NCI-H510A (cell line): ENCODE results near the gene DGKD.

ENCODE experiments used
- DNase-seq: peaks from one replicate; lab custom pipeline; 2025; lab: John Stamatoyannopoulos, UW

The DGKD gene

DNA sequence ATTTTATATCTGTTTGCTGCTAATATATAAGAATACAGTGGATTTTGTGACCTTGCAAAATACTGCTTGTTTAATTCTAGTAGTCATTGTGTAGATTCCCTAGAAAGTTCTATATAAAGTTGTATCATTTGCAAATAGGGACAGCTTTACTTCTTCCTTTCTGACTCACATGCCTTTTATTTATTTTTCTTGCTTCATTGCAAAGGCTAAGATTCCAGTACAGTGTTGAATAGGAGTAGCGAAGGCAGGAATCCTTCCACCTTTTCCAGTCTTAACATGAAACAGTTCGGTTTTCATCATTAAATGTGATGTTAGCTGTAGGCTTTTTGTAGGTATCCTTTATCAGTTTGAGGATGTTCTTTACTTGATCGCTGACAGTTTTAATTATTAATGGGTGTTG, 58.1 kb downstream of the DGKD start:
- DNase-seq = no peak

DNA sequence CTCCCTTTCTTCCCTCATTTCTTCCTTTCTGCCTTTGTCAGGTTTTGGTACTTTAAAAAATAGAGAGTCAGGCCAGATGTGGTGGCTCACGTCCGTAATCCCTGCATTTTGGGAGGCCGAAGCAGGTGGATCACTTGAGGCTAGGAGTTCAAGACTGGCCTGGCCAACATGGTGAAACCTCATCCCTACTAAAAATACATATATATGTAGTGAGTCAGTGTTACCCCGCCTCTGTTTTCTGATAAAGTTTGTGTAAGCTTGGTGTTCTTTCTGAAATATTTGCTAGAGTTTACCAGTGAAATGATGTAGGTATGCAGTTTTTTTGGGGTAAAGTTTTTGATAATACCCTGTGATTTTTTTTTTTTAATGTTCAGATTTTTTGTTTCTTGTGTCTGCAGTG, 58.8 kb downstream of the DGKD start:
- no peak for DNase-seq

- no peak for DNase-seq
Measured at GRCh38 chr2:233413559-233414272, 59.4 kb downstream of the DGKD start.

- DNase-seq = no peak
Measured at GRCh38 chr2:233414273-233414654, 60.0 kb downstream of the DGKD start.

DNA sequence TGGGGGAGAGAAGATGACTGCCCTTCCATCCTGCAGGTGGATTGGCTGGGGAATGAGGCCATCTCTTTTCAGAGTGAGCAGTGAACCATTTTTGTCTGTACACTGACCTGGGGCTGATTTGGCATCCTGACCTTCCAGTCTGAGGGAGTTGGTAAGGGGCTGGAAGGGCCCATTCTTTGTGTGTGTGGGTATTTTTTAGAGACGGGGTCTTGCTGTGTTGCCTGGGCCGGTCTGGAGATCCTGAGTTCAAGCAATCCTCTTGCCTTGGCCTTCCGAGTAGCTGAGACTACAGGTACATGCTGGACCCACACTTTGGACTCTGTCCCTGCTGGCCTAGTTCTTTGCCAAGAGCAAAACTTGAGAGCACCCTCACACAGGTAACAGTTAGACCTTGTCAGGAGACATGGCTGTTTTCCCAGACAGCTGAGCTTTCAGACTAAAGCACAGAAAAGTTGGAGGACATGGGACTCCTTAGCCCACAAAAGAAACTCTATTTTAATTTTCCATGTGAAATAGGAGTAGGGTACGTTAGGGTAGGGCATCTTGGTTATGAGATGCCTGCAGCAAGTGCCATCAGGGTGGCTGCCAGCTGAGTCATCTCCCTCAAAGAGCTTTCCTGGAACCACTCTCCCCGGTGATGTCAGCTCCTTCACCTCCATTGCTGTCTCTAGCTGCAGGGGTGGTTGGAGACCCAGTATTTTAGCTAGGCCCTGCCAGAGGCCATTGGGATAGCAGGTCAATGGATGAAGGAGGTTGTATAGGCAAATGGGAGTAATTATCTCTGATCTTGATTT, 60.7 kb downstream of the DGKD start:
- DNase-seq = no peak

- DNase-seq = no peak
Measured at GRCh38 chr2:233416199-233416598, 61.9 kb downstream of the DGKD start.

GRCh38 chr2:233416706-233417105, 62.4 kb downstream of the DGKD start:
- no peak for DNase-seq

- DNase-seq = no peak
Measured at GRCh38 chr2:233417282-233417681, 63.0 kb downstream of the DGKD start.

GRCh38 chr2:233418052-233418760, 63.9 kb downstream of the DGKD start:
- no peak for DNase-seq

GRCh38 chr2:233418761-233419546, 64.7 kb downstream of the DGKD start:
- DNase-seq = no peak

GRCh38 chr2:233419602-233420391, 65.5 kb downstream of the DGKD start:
- DNase-seq = no peak

GRCh38 chr2:233421091-233421816, 67.0 kb downstream of the DGKD start:
- DNase-seq = no peak

- DNase-seq = peak; percentile 98
Measured at GRCh38 chr2:233422050-233422639, 67.9 kb downstream of the DGKD start.

GRCh38 chr2:233422649-233423551, 68.6 kb downstream of the DGKD start:
- no peak for DNase-seq

DNA sequence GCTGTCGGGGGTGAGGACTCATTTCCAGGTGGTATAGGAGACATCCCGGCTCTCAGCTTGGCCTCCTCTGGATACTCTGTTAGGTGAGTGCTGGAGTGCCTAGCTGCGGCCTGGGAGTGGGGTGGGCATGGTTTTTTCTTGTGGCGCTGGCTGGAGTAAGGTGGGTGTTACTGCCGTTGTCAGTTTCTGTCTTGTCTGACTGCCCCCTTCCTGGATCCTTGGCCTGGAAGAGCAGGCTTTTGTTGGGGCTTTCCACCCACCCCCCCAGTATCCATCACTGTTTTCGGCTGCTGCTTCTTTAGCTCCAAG, 69.2 kb downstream of the DGKD start:
- DNase-seq = no peak

DNA sequence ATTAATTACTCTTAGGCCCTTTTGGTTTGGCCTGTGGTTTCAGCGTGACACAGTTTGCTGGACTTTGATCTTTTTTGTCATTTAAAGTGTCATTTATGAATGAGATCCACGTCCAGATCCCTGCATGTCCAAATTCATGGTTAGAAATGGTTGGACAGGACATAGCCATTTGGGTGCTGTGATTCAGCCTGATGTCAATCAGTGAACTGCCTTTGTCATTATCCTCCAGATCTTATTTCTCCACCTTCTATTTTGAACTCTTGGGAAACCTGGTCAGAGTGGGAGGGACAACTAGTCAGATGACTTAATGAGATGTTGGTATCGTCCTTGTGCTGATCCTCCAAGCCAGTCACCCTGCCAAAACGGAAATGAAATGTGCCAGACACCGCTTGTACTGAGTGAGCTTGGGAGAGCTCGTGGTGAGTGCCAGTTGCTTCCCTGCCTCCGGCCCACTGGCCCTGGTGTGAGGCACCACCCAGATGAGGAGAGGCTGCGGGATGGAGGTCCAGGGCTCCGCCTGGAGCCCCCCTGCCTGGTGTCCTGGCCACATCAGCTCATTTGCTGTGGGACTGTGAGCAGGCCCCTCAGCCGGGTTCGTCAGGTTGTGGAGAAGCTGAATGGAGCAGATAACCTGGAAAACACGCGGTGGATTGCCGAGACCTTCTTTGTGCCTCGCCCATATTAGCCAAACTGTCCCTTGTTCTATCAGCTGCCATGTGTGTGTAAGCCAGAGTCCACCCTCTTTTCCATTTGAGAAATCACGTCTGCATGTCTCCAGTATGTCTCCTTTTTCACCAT, 70.1 kb downstream of the DGKD start:
- DNase-seq = no peak

DNA sequence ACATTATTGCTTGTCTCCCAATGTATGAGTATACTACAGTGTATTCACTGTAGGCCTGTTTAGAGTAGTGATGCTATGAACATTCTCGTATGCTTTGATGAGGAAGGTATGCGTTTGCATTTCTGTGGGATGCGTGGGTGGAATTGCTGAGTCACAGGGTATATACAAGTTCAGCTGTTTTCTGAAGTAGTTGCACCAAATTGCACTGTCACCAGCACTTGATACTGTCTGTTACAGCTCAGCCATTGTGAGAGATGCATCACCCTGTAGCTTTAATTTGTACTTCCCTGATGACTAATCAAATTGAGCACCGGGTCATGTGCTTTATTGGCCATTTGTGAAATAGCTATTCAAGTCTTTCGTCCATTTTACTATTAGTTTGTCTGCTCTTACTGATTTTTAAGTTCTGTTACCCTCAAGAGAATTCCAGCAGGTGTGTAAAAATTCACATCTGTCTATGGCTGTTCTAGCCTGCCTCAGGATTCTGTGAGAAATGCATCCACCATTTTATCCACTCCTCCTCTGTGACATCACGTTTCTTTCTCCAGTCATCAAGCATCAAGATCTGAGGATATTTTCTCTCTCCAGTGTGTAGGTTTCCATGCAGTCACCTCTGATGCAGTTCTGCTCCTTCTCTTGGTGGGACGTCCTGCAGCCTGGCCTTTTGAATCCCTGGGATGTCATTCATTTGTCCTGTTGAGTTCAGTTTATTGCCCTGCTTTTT, 72.5 kb downstream of the DGKD start:
- no peak for DNase-seq

- DNase-seq = no peak
Measured at GRCh38 chr2:233428008-233428407, 73.7 kb downstream of the DGKD start.
